Left lobe of liver (tissue), 2 donors: Measurements from ENCODE around the gene ASIC1. TPM values are rescaled to one million over a fixed set of nuclear protein-coding genes. Genes with fewer than 3 reads are reported as not detected.

Source experiments
- ATAC-seq: fragments of 200-7000 bp; cut with Tn5 transposase; one replicate; pipeline ENCODE4 v1.9.1; 2020; ENCODE audit warnings: mild to moderate bottlenecking, moderate library complexity
- DNase-seq: peaks from one replicate; pipeline ENCODE4 v3.0.0-alpha.2; 2020; ENCODE audit warnings: low spot score
- total RNA-seq: library from RNA; stranded (reverse); gene quantifications from one replicate; pipeline ENCODE4 v1.2.1, GENCODE V29; 2021
- donor health status: DM: no; HTN: no; CAD: no; lungs with moderate emphysema.
- donor health status: DM: no; HTN: yes; CAD: no.

Gene ASIC1
- total RNA-seq, 1 donor from 2014 or later = 0.28 TPM

DNA sequence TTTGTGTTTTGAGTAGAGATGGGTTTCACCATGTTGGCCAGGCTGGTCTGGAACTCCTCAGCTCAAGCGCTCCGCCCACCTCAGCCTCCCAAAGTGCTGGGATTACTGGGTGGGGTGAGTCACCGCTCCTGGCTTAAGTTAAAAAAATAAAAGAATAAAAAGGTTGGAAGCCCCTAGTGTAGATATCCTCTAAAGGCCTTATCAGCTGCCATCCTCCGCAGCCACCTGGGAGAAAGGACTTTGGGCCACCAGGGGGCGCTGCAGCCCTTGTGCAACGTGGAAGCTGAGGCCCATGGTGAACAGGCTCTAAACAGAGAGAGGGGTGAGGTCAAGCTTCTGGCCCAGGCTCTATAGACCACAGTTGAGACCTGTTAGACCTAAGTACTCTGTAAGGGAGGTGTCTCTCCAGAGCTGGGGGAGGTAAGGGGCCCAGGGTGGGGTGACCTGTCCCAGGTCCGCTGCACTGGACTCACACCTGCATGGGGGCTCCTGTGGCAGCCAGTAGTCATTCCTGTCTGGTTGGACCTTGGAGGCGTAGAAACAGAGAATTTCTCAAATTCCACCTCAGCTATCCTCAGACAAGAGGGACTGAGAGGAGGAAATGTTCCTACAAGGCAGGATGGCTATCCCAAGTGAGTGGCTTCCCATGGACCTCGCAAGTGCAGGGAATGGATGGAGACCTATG lies 18.1 kb upstream of the ASIC1 start:
- ATAC-seq (peak; percentile 96), DNase-seq (peak; percentile 75)

DNA sequence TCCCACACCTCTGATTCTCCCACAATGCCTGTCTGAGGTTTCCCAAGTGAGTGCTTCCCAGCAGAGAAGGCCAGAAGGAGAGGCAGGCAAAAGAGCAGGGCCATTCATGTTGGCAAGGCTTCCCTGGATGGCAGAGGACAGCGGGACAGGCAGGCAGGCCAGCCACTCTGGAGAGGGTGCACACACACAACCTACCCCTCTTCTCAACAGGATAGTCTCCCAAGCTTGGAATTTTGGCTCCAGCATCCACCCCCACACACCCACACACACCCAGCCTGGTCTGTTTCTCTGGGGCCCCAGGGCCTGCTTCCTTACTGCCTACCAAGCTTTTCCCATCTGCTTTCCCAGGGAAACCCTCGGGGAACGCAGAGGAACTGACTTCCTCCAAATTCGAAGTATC lies 16.7 kb upstream of the ASIC1 start:
- DNase-seq = no peak

DNA sequence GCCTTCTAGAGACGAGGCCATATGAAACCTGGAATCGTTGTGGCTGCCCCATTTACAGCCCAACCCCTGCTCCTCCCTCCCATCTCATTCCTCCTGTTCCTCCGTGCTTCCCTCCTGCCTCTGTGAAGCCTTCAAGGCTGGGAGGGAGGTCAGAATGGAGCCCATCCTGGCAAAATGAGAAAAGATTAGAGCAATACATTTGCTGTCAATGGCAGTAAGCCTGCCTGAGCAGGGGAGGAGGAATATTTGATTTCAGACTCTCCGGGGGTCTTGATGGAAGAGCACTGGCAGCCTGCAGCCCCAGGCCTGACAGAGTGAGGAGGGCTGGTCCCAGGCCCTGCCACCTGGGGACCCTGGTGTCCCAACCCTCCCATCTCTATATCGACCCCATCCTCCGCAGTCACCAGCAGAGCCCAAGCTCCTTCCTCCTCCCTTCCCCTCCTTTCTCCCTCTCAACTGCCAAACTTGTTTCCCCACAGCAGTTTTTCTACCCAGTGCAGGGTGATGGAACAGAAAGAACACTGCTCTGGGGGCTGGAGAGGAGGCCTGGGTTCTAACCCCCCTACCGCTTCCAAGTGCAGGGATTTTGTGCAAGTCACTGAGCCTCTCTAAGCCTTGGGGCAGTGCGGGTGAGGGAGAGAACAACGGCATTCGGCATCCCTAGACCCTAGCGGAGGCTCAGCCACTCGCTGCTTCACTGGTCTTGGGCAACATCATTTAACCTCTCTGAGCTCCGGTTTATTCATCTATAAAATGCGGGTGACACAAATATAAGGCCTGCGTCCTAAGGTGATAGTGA lies 16.1 kb upstream of the ASIC1 start:
- ATAC-seq (no peak), DNase-seq (no peak)

More for the DNA sequence above, 16.7 kb upstream of the ASIC1 start:
- ATAC-seq = no peak

DNA sequence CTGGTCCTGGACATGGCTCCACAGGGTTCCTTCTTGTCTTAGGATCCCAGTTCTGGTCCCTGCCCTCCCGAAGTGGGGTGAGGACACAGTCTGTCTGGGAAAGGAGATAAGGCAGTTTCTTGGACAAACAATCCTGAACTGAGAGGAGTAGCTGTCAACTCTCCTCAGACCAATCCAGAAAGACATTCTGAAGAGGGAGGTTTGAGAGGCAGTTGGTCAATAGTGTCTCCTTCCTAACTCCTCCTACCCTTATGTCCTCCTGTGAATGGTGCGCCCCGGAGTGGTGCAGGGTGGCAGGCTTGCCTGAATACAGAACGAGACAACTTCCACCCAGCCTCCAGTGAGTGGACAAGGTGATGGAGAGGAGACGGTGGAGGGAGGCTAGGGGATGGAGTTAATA lies 15.4 kb upstream of the ASIC1 start:
- no peak for ATAC-seq
- no peak for DNase-seq

DNA sequence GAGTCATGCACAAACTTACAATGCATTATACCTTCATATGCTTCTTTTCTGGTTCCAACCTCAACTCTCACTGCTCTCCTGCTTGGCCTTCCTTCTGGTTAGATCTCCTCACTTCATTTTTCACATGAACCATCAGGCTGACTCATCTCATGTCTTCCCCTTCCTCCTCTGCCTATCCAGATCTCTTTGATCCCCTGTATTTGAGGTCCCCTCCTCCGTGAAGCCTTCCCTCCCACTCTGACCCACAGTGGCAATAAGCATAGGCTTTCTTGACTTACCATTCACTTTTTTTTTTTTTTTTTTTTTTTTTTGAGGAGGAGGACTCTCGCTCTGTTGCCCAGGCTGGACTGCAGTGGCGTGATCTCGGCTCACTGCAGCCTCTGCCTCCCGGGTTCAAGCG lies 14.7 kb upstream of the ASIC1 start:
- ATAC-seq = no peak
- DNase-seq = no peak

DNA sequence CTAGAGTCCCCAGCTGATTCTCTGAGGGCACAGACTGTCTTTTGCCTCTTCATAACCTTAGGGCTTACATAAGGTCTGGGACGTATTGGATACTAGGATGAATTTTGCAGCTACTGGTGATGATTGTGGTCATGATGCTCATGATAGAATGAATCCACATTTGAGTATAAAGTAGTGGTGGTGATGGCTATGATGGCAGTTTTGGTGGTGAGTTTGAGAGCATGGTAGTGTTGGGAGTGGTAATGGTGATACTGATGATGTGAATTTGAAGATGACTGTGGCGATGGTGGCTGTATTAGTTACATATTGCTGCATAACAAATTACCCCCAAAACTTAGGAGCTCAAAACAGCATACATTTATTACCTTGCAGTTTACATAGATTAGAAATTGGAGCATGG lies 14.1 kb upstream of the ASIC1 start:
- DNase-seq = no peak

DNA sequence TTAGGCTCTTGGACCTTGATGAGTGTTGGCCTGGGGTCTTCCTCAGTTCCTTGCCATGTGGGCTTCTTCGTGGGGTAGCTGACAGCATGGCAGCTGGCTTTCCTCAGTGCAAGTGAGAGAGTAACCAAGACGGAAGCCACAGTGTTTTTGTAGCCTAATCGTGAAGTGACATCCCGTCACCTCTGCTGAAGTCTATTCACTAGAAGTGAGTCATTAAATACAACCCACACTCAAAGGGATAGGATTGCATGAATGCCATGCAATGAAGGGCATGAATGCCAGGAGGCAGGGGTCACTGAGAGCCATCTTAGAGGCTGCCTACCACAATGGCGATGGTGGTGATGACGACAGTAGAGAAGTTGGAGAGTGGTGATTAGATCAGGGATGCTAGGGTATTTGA lies 13.5 kb upstream of the ASIC1 start:
- ATAC-seq (no peak), DNase-seq (no peak)

More for the DNA sequence above, 14.1 kb upstream of the ASIC1 start:
- ATAC-seq = no peak

DNA sequence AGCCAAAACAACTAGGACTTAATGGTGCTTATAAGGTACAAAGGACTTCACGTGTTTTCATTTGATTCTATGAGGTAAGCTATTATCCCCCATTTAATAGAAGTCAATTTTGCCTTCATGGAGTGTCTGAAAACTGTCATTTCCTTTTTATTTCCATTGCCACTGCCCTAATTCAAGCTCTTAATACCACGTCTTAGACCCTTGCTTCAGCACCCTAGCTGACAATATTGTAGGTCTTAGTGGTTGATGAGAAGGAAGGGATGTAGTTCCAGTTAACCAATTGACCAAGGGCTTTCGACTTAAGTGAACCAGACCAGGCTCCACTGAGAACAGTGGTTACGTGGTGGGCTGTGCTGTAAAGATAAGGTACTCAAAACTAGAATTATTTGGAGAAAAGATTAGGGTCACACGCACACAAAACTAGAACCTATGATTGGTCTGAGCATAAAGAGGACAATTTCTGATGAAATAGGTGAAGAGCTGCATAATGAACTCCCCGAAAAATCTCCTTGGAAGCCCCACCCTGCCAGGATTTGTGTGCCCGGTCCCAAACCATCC lies 9.6 kb upstream of the ASIC1 start:
- no peak for DNase-seq
- no peak for ATAC-seq

DNA sequence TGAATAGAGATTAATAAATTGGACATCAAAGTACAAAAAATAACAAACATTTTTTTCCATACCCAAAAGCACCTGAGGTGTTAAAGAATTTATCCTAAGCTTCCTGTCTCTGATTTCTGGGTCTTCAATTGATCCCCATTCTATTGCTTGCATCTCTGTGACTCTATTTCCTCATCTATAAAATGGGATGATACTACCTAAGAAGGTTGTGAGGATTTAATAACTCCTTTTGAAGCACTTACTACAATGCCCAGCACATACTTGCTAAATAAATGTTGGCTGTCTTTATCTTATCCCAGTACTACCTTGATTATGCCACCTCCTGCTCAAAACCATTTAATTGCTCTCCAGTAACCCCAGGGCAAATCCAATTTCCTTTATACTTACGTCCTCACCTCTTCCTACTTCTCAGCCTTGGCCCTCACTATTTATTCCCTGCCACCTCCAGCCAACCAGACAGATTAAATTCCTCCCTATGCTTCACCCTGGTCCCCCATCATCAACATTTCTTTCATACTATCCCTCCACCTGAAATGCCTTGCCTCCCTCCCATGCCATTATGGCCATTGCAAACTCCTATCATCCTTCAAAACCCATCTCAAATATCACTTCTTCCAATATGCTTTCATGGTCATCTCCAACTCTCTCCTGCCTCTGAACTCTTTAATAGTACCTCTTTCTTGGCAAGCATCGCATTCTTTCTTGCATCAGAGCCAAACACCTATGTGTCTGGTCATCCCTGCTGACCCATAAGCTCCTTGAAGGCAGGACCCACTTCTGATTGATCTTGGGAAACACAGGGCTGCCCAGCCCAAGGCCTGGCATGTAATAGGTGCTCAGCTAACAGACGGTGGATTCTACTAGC lies 7.9 kb upstream of the ASIC1 start:
- ATAC-seq (peak; percentile 19), DNase-seq (no peak)

GRCh38 chr12:50050119-50050385 lies 7.3 kb upstream of the ASIC1 start:
- ATAC-seq = no peak

DNA sequence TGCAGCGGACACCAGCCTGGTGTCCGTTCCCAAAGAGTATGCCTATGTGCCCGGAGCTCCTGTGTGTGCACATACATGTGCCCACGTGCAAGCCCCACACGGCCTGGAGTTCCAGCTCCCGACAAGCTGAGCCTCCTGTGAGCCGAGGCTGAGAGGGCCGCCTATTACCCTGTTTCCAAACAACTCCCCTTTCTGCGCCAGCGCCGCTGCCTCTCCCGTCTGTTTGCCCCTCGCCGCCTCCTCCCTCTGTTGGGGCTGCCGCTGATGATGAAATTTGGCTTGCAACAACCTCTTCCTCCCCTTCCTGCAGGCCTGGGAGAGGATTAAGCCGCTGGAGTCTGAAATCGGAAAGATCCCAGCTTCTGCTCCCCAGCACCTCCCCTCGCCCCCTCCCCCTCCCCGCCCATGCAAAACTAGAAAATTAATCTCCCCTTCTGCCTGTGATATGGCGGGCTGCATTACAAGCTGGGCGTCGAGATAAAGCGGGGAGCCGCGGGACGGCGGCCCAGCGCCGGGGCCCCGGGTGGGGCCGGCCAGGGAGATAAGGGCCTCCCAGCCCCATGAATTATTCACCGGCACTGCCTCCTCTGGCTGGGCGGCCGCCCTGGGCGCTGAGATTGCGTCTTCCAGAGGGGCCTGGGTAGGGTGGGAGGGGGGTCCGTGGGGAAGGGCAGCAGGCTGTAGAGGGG lies 6.8 kb upstream of the ASIC1 start:
- ATAC-seq = peak; percentile 74
- DNase-seq = peak; percentile 55

More at GRCh38 chr12:50050119-50050385, 7.3 kb upstream of the ASIC1 start:
- DNase-seq = no peak

- DNase-seq (no peak), ATAC-seq (no peak)
Measured at GRCh38 chr12:50051101-50051806, 6.1 kb upstream of the ASIC1 start.

- ATAC-seq = no peak
- DNase-seq = no peak
Measured at GRCh38 chr12:50052544-50052943, 4.9 kb upstream of the ASIC1 start.

DNA sequence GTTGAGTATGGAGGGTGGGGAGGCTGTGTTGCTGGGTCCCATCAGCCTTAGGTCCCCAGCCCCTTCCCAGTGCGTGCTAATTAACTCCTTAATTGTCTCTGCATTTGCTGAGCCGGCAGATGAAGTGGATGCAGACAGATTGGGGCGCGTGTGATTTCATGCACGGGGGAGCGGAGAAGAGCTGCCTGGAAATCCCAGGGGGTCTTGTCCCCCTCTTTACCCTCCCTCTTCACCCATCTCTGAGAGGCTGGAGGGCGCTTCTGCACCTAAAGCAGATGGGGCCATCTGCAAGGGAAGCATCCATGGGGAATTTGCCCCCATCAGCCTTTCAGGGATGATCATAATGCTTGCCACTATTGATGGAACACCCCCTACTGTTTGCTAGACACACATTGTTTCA lies 4.4 kb upstream of the ASIC1 start:
- DNase-seq = no peak
- no peak for ATAC-seq

GRCh38 chr12:50053583-50053982 lies 3.8 kb upstream of the ASIC1 start:
- ATAC-seq (no peak), DNase-seq (no peak)

- no peak for DNase-seq
- peak; percentile 71 for ATAC-seq
Measured at GRCh38 chr12:50055831-50056638, 1.4 kb upstream of the ASIC1 start.

DNA sequence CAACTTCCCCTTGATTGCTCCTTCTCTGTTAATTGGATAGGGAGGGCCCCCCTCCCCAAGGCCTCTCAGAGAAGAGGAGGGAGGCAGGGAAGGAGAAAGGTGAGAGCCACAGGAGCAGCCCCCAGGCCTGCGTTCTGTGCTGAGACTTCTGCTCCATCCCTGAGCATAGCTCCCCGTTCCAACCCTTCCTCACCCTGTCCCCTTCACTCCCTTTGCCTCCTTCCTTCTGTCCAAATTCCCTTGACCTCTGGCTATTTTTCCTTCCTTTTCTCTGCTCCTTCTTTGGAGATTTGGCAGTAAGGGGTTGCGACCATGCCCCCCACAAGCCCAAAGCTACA lies 788 bp upstream of the ASIC1 start:
- ATAC-seq (no peak), DNase-seq (no peak)

GRCh38 chr12:50057896-50058670 lies 687 bp downstream of the ASIC1 start:
- DNase-seq (no peak), ATAC-seq (no peak)
